Measurements from ENCODE around the gene LCMT1.
"Not testable (repeated sequence)": the region's sequence is repeated elsewhere in the genome, so short reads cannot be mapped to it uniquely, and the experiment has no call there.

LCMT1 gene

GRCh38 chr16:25111403-25112166, at the start of gene LCMT1:
Gene LCMT1 (plus strand): TSS chr16:25111742. CDS start chr16:25111884, 142 bp downstream.
- DNase-seq, result peak; percentile 96

GRCh38 chr16:25063102-25063501, 48.4 kb upstream of the LCMT1 start:
- DNase-seq, result no peak

- no peak for DNase-seq
Observed at GRCh38 chr16:25063865-25064264, 47.7 kb upstream of the LCMT1 start.

- not testable (repeated sequence) for DNase-seq
Observed at GRCh38 chr16:25064281-25064680, 47.3 kb upstream of the LCMT1 start.

- DNase-seq, result no peak
Observed at GRCh38 chr16:25064937-25065336, 46.6 kb upstream of the LCMT1 start.

GRCh38 chr16:25065899-25066298, 45.6 kb upstream of the LCMT1 start:
- DNase-seq, result no peak

GRCh38 chr16:25066426-25066746, 45.2 kb upstream of the LCMT1 start:
- DNase-seq, result no peak

GRCh38 chr16:25066747-25067631, 44.6 kb upstream of the LCMT1 start:
- DNase-seq, result peak; percentile 60

- no peak for DNase-seq
Observed at GRCh38 chr16:25073854-25074253, 37.7 kb upstream of the LCMT1 start.

GRCh38 chr16:25078386-25078978, 33.1 kb upstream of the LCMT1 start:
- no peak for DNase-seq

GRCh38 chr16:25079637-25080378, 31.7 kb upstream of the LCMT1 start:
- no peak for DNase-seq

- no peak for DNase-seq
Observed at GRCh38 chr16:25080420-25081131, 31.0 kb upstream of the LCMT1 start.

- no peak for DNase-seq
Observed at GRCh38 chr16:25081702-25082101, 29.8 kb upstream of the LCMT1 start.

- no peak for DNase-seq
Observed at GRCh38 chr16:25083065-25083464, 28.5 kb upstream of the LCMT1 start.

- DNase-seq, result no peak
Observed at GRCh38 chr16:25083701-25084100, 27.8 kb upstream of the LCMT1 start.

GRCh38 chr16:25084797-25085196, 26.7 kb upstream of the LCMT1 start:
- no peak for DNase-seq

GRCh38 chr16:25087761-25088160, 23.8 kb upstream of the LCMT1 start:
- no peak for DNase-seq

GRCh38 chr16:25089351-25089750, 22.2 kb upstream of the LCMT1 start:
- no peak for DNase-seq

- DNase-seq, result no peak
Observed at GRCh38 chr16:25092441-25092840, 19.1 kb upstream of the LCMT1 start.

- DNase-seq, result no peak
Observed at GRCh38 chr16:25093208-25094061, 18.1 kb upstream of the LCMT1 start.

GRCh38 chr16:25094596-25094995, 16.9 kb upstream of the LCMT1 start:
- no peak for DNase-seq
